Hindlimb muscle (tissue), 1 donor: ENCODE results near the gene COG5. TPM values are rescaled to one million over a fixed set of nuclear protein-coding genes. Genes with fewer than 3 reads are reported as not detected.

Experiments used
- polyA plus RNA-seq: library from polyadenylated mRNA; unstranded; fragments of 120-200 nt; gene quantifications from one replicate; pipeline ENCODE4 v1.2.1, GENCODE V29; 2013; ENCODE audit not compliant: insufficient read length

The COG5 gene
- polyA plus RNA-seq, 1 donor: 23.3 TPM

Other genes starting within 250 kb of the COG5 start
- not detected for gene GPR22, start 93.9 kb downstream of the COG5 start, polyA plus RNA-seq
- 7.2 TPM for gene DUS4L, start 51 bp upstream of the COG5 start, polyA plus RNA-seq
- 39.5 TPM for gene BCAP29, start 16.3 kb upstream of the COG5 start, polyA plus RNA-seq
- 0.79 TPM for gene SLC26A4, start 96.9 kb upstream of the COG5 start, polyA plus RNA-seq
- 19.1 TPM for gene CBLL1, start 180.2 kb upstream of the COG5 start, polyA plus RNA-seq
- gene SLC26A3, start 239.3 kb upstream of the COG5 start, polyA plus RNA-seq: not detected